ENCODE data around the gene PEX16.

DNA sequence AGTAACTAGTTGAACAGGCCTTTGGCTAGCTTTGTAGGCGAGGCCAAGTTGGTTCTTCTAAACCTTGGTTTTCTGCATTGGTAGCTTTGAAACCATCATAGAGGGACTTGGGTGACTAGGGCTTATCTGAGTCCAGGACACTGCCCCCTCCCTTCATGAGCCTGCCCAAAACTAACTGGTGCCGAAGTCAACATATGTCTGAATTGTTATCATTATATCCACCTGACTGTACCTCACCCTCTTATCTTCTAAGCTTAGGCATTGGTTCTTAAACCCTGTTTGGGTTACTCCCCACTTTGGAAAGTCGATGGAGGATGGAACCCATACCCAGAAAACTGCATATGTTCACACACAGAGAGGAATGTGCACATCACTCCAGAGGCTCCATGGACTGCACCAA, 39.8 kb downstream of the PEX16 start:
- TF ChIP-seq, protein P1, sequence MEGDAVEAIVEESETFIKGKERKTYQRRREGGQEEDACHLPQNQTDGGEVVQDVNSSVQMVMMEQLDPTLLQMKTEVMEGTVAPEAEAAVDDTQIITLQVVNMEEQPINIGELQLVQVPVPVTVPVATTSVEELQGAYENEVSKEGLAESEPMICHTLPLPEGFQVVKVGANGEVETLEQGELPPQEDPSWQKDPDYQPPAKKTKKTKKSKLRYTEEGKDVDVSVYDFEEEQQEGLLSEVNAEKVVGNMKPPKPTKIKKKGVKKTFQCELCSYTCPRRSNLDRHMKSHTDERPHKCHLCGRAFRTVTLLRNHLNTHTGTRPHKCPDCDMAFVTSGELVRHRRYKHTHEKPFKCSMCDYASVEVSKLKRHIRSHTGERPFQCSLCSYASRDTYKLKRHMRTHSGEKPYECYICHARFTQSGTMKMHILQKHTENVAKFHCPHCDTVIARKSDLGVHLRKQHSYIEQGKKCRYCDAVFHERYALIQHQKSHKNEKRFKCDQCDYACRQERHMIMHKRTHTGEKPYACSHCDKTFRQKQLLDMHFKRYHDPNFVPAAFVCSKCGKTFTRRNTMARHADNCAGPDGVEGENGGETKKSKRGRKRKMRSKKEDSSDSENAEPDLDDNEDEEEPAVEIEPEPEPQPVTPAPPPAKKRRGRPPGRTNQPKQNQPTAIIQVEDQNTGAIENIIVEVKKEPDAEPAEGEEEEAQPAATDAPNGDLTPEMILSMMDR (IDR thresholded peaks at IDR 0.05; ENCODE audit: low read length): no peak
- TF ChIP-seq EZH2 (IDR thresholded peaks at IDR 0.05; ENCODE audit: borderline replicate concordance, low read length): no peak

All from OCI-LY1 (cell line).